PFSK-1 (cell line): ENCODE measurements around the gene PTPN21.

Experiments used
- FOXP2 ChIP-seq: optimal IDR thresholded peaks from 2 replicates; pipeline ENCODE3; 2011; ENCODE audit warnings: borderline replicate concordance, control low read depth, inconsistent platforms; ENCODE audit not compliant: insufficient read depth; ENCODE audit errors: extremely low read length, extremely low read depth
- POLR2AphosphoS5 ChIP-seq: IDR thresholded peaks from 2 replicates; pipeline ENCODE4 v1.6.1; 2012; ENCODE audit warnings: low read depth, mild to moderate bottlenecking, control low read depth, low read length, moderate library complexity
- SIN3A ChIP-seq: IDR thresholded peaks from 2 replicates; pipeline ENCODE4 v1.6.1; 2012; ENCODE audit warnings: mild to moderate bottlenecking, low read length, moderate library complexity, borderline replicate concordance; ENCODE audit not compliant: insufficient read depth
- TAF1 ChIP-seq: IDR thresholded peaks from 2 replicates; pipeline ENCODE4 v1.6.1; 2012; ENCODE audit warnings: low read length, control low read depth, borderline replicate concordance; ENCODE audit not compliant: insufficient read depth
- TF ChIP-seq, protein P1 (sequence below), 2 experiments: IDR thresholded peaks; 2 replicates each; pipeline versions ENCODE4 v1.6.1 to v1.8.0; 2011 to 2012; ENCODE audit warnings: low read depth in 2 of 2, low read length in 2 of 2, control low read depth in 1 of 2, inconsistent platforms in 1 of 2, mild to moderate bottlenecking in 1 of 2, moderate library complexity in 1 of 2; ENCODE audit not compliant: insufficient read depth in 1 of 2

PTPN21 gene

DNA sequence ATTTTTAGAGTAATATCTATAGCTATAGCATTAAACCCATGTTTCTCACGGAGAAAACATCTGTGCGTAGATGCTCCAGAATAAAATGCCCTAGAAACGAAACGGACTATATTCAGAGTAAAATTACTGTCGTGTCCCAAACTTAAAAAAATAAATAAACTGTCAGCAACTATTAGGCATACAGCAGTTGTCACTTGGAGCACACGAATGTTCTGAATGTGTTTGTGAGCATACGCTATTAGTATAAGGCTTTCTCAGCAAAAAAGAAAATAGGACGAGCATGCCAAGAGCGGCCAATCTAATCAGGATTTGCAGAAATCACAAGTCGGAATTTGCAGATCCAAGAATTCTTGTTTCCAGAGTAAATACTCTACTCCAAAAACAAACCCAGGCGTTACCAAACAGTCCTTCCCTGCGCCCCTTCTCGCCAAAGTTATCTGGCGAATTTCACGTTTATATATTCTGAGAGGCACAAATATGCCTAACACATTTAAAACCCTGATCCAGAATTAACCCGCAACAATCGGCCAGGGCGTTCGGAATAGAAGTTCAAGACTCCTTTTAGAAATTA lies 836 bp downstream of the PTPN21 start:
- TF ChIP-seq POLR2AphosphoS5 (no peak), TAF1 (no peak), FOXP2 (no peak), SIN3A (no peak)
- TF ChIP-seq, protein P1, sequence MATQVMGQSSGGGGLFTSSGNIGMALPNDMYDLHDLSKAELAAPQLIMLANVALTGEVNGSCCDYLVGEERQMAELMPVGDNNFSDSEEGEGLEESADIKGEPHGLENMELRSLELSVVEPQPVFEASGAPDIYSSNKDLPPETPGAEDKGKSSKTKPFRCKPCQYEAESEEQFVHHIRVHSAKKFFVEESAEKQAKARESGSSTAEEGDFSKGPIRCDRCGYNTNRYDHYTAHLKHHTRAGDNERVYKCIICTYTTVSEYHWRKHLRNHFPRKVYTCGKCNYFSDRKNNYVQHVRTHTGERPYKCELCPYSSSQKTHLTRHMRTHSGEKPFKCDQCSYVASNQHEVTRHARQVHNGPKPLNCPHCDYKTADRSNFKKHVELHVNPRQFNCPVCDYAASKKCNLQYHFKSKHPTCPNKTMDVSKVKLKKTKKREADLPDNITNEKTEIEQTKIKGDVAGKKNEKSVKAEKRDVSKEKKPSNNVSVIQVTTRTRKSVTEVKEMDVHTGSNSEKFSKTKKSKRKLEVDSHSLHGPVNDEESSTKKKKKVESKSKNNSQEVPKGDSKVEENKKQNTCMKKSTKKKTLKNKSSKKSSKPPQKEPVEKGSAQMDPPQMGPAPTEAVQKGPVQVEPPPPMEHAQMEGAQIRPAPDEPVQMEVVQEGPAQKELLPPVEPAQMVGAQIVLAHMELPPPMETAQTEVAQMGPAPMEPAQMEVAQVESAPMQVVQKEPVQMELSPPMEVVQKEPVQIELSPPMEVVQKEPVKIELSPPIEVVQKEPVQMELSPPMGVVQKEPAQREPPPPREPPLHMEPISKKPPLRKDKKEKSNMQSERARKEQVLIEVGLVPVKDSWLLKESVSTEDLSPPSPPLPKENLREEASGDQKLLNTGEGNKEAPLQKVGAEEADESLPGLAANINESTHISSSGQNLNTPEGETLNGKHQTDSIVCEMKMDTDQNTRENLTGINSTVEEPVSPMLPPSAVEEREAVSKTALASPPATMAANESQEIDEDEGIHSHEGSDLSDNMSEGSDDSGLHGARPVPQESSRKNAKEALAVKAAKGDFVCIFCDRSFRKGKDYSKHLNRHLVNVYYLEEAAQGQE (IDR thresholded peaks at IDR 0.05; ENCODE audit: insufficient read depth in 1 of 2, low read depth in 2 of 2, low read length in 2 of 2) = no peak

DNA sequence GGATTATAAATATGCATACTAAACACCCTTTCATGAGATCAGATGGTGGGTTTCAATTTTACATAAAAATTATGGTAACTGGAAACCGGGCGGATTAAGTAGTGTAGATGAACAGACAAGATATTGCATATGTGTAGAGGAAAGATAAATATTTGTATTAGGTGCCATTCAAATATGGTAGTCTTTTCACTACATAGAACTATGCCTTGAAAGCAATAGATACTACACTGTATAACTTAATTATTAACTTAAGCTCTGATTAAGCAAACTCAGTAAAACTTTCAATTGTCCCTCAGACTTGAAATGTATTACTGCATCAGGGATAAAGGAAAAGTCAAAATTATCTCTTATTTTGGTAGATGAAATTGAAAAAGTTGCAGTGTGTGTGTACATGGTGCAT lies 1.9 kb downstream of the PTPN21 start:
- no peak for TF ChIP-seq SIN3A
- TF ChIP-seq POLR2AphosphoS5 = no peak
- TF ChIP-seq, protein P1 (IDR thresholded peaks at IDR 0.05; ENCODE audit: insufficient read depth in 1 of 2, low read depth in 2 of 2, low read length in 2 of 2) = no peak
- no peak for TF ChIP-seq FOXP2
- no peak for TF ChIP-seq TAF1

DNA sequence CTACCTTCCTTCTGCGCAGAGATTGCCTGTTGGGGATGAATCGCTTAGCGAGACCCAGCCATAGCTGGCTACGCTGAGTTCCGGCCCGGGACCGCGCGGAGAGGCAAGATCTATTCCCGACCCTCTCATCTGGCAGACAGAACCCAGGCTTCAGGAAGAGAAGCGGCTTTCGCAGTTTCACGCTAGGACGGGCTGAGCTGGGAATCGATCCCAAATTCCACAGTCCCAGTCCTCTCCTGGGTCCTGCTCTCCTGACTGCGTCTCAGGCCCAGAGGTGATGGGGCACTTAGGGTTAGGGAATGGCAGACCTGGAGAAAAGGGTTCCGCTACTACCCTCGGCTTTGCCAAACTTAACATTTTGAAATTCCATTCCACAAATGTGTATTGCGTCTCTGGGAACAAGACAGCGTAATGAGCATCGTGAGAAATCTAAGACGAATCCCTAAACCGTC lies 2.8 kb downstream of the PTPN21 start:
- TF ChIP-seq FOXP2 (no peak), POLR2AphosphoS5 (no peak), SIN3A (no peak), TAF1 (no peak)
- TF ChIP-seq, protein P1 (IDR thresholded peaks at IDR 0.05; ENCODE audit: insufficient read depth in 1 of 2, low read depth in 2 of 2, low read length in 2 of 2) = no peak

DNA sequence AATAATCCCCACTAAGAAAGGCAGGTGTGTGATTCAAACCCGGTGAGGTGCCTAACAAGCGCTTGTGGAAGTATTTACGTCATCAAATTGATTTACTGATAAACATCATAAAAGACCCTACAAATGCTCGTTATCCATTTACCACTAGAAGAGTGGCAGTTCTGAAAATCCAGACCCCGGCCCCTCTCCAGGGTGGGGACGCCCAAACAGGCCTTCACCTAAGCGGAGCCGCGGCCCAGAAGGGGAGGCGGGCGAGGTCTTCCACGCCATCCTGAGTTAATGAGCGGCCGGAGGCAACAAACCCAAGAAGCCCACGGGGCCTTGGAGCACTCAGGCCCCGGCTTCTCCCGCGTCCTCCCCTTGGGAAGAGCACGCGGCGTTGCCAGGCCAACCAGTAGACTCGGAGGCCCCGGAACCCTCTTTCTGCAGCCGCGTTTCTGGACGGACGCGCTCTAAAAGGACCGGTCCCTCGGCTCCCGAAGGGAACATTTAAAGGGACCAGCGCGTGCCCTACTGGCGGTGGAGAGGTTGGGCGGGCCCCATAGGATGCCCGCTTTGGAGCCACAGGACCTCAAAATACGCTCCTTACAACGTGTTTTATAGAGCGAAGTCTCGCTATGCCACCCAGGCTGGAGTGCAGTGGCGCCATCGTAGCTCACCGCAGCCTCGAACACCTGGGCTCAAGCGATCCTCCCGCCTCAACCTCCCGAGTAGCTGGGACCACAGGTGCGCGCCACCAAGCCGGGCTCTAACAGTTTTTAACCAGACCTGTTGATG lies 3.5 kb downstream of the PTPN21 start:
- TF ChIP-seq POLR2AphosphoS5 = no peak
- no peak for TF ChIP-seq FOXP2
- TF ChIP-seq, protein P1 (IDR thresholded peaks at IDR 0.05; ENCODE audit: insufficient read depth in 1 of 2, low read depth in 2 of 2, low read length in 2 of 2) = no peak
- no peak for TF ChIP-seq SIN3A
- TF ChIP-seq TAF1 = no peak
